Measurements from ENCODE around the gene RHOB.
"Not testable (repeated sequence)": the region's sequence is repeated elsewhere in the genome, so short reads cannot be mapped to it uniquely, and the experiment has no call there.

Gene RHOB

DNA sequence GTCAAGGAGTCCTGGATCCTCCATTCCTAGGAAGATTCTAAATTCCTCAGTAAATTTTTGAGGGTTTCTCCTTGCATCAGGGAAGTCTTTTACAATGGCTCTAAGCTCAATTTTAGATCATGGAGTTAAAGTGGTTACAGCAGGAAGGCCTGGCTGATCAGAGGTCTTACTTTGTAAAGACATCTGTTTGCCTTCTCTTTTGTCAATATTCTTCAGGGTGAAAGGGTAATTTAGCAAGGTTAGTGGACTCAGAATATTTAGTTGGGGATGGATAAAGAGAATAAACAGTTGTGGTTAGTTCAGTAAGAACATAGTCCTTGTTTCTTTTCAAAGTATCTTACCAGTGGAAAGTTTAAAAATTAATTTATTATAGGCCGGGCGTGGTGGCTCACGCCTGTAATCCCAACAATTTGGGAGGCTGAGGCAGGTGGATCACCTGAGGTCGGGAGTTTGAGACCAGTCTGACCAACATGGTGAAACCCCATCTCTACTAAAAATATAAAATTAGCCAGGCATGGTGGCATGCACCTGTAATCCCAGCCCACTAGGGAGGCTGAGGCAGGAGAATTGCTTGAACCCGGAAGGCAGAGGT, 29.5 kb upstream of the RHOB start:
- not testable (repeated sequence) for H3K36me3 Mint-ChIP-seq (ENCODE audit: low read depth); H3K27me3 Mint-ChIP-seq; H3K4me1 Mint-ChIP-seq (ENCODE audit: low read depth); H3K9me3 Mint-ChIP-seq; H3K4me3 Mint-ChIP-seq; H3K27ac Mint-ChIP-seq

DNA sequence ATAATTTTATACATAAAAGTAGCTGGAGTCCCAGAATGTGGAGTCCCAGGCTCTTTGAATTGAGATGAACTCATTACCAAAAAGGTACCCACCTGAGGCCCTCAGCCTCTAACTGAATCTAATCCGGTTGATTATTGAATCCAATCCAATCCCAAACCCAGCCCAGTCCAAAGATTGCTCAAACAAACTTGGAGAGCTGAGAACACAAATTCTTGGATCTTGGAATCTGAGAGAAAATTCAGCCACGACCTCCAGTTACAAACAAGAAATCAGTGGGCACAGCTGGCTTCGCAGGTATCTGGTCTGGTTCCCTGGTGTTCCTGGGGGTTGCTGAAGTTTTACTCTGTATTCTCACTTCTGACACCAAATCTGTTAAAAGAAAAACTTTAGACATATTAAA, 28.4 kb upstream of the RHOB start:
- Mint-ChIP-seq H3K4me3 (no peak overlapping the region), H3K27ac (no peak overlapping the region), H3K4me1 (ENCODE audit: low read depth) (no peaks in the 10 kb centered on the region), H3K9me3 (no peaks in the 10 kb centered on the region), H3K36me3 (ENCODE audit: low read depth) (no peaks in the 10 kb centered on the region), H3K27me3 (peaks cover 3% of the 10 kb centered on the region)

DNA sequence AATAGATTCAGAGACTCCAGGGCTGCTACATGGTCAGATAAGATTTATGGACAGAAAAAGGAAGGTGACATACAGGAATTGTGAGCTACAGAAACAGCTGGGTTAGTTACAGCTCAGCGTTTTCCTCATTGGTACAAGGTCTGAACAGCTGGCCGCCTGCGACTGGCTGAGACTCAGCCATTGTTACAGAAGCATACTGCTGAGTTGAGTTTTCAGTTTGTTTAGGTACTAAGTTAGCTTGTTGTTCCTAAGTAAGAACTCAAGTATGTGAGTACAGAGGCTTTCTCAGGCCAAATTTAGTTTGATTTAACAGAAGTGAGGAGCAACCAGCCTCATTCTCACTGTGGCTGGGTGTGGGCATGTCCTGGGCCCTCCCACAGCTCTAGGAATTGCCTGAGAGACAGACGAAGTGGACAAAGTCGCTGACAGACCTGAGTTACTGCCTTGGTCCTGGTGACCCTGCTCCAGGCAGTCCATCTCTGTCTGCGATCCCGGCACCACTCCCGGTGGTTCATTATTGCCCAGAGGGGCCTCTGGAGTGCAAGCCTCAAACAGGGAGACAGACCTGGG, 27.8 kb upstream of the RHOB start:
- Mint-ChIP-seq H3K27ac (no peak overlapping the region), H3K27me3 (peaks cover 3% of the 10 kb centered on the region), H3K9me3 (no peaks in the 10 kb centered on the region), H3K36me3 (ENCODE audit: low read depth) (no peaks in the 10 kb centered on the region), H3K4me1 (ENCODE audit: low read depth) (peaks cover 5% of the 10 kb centered on the region), H3K4me3 (no peak overlapping the region)

DNA sequence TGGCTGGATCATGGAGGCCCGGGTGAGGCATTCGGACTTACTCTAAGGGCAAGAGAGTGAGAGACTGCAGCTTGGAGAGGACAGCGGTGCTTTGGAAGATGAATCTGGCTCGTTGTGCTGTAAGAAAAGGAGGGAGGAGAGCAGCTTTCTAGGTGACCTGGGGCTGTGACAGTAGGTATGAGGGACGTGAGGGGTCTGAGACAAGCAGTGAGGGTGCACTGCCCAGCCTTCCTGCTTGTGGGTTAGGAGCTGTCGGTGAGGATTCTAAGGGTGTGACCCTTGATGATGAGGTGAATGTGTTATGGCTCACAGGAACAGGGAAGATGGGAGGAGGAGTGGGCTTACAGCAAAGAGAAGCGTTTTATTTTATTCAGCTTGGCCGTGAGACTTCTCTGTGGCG, 27.1 kb upstream of the RHOB start:
- Mint-ChIP-seq H3K4me3 (no peak overlapping the region), H3K27ac (no peak overlapping the region), H3K27me3 (peaks cover 3% of the 10 kb centered on the region), H3K9me3 (no peaks in the 10 kb centered on the region), H3K4me1 (ENCODE audit: low read depth) (peaks cover 11% of the 10 kb centered on the region), H3K36me3 (ENCODE audit: low read depth) (no peaks in the 10 kb centered on the region)

DNA sequence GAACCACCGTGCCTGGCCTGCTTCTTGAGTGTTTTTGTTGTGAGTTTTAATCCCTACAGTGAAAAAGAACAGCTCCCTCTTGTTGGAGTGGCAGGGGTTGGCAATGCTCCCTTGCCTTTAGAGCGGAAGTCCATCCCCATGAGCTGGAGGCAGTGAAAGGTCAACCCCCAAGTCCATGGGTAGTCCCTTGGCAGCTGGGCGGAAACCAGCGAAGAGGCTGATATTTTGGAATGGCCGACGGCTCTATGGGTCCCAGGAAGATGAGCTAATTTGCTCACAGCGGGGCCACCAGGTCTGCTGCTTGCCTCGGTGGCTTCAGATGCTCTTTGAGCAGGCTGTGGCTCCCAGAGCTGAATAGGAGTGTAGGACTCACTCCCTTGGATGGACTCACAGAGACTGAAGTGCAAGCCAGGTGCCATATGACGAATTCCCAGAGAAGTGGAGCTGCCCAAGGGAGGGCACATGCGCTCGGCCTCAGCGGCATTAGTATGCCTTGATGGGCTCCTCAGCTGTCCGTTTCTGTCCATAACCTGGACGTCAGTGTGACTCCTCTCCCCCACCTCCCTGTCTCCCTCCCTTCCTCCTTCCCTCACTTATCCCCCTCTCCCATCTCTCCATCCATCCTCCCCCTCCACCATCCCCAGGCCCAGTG, 25.4 kb upstream of the RHOB start:
- H3K4me1 Mint-ChIP-seq (ENCODE audit: low read depth): peaks cover 25% of the 10 kb centered on the region

DNA sequence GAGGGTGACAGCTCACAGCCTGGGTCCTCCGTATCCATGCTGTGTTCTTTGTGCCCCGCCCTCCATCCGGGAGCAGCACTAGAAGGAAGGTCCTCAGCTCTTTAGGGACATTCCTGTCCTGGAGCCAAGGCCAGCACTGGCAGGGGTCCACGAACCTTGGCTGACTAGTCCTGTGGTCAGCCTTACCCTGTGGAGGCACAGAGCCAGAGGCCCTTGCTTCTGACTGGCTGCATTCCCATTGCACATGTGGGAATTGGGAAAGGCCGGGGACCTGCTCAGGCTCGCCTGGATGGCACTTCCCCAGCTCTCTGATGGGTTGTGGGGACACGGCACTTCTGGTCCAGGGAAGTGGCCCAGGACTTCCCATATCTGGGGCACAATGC, 24.9 kb upstream of the RHOB start:
- no peaks in the 10 kb centered on the region for H3K36me3 Mint-ChIP-seq (ENCODE audit: low read depth)
- no peak overlapping the region for H3K4me3 Mint-ChIP-seq
- H3K27me3 Mint-ChIP-seq: peaks cover 3% of the 10 kb centered on the region
- no peak overlapping the region for H3K27ac Mint-ChIP-seq
- peaks cover 25% of the 10 kb centered on the region for H3K4me1 Mint-ChIP-seq (ENCODE audit: low read depth)
- no peaks in the 10 kb centered on the region for H3K9me3 Mint-ChIP-seq

More for the DNA sequence above, 25.4 kb upstream of the RHOB start:
- no peaks in the 10 kb centered on the region for H3K9me3 Mint-ChIP-seq
- no peak overlapping the region for H3K27ac Mint-ChIP-seq
- no peaks in the 10 kb centered on the region for H3K36me3 Mint-ChIP-seq (ENCODE audit: low read depth)
- no peak overlapping the region for H3K4me3 Mint-ChIP-seq
- H3K27me3 Mint-ChIP-seq: peaks cover 3% of the 10 kb centered on the region

DNA sequence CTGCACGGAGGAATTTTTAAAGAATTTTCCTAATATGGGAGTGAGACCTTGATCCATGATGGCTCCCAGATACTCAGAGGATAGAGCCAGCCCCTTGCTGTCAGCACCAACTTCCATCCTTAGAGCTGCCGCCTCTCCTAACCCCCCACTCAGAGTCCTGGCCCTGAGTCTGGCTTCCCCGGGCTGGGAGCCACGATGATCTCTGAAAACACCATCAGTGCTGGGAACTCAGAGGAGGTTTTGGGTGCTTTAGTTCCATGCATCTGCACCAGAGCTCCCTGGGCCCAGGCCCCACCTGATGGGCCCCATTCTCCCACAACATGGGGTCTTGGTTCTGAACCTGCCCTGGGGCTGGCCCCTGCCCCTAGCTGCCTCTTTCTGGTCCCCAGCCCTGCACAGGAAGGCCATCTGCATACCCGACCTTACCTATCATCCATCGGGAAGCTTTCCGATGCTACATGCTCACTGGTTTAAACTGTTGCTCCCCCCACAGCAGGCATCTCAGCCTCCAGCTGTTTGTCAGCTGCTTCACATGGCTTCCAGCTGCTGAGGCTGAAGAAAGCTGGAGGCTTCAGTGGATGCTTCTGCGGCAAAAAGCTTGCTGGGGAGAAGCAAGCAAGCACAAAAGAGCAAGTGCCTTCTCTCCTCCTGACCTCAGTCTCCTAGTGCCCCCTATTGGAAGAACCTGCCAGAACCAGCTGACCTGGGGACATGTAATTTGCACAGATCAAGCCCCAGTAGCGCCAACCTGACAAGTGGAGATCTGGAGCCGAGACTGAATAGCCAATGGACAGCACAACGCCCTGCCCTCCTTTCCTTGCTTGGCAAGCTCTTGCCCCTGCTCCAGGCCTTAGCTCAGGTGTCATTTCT, 24.2 kb upstream of the RHOB start:
- H3K4me3 Mint-ChIP-seq: no peak overlapping the region
- H3K9me3 Mint-ChIP-seq: no peaks in the 10 kb centered on the region
- no peaks in the 10 kb centered on the region for H3K36me3 Mint-ChIP-seq (ENCODE audit: low read depth)
- peaks cover 29% of the 10 kb centered on the region for H3K4me1 Mint-ChIP-seq (ENCODE audit: low read depth)
- no peak overlapping the region for H3K27ac Mint-ChIP-seq
- H3K27me3 Mint-ChIP-seq: no peaks in the 10 kb centered on the region

DNA sequence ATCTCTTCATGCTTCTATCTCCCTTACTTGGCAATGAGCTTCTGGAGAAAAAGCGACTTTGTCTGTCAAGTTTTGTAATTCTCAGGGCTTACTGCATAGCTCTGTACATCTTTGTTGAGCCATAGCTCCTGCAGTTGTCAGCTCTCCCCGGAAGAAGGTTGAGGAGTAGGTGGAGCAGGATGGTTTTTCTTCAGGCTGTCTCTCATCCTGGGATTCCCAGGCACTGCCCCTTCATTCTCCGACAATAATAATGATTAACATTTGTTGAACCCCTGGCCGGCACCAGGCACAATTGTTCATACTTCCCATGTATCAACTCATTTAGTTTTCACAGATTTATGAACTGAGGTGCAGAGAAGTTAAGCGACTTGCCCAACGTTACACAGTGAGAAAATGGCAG, 23.5 kb upstream of the RHOB start:
- no peak overlapping the region for H3K4me3 Mint-ChIP-seq
- H3K27ac Mint-ChIP-seq: no peak overlapping the region
- H3K4me1 Mint-ChIP-seq (ENCODE audit: low read depth): peaks cover 30% of the 10 kb centered on the region
- H3K27me3 Mint-ChIP-seq: no peaks in the 10 kb centered on the region
- H3K36me3 Mint-ChIP-seq (ENCODE audit: low read depth): no peaks in the 10 kb centered on the region
- no peaks in the 10 kb centered on the region for H3K9me3 Mint-ChIP-seq

DNA sequence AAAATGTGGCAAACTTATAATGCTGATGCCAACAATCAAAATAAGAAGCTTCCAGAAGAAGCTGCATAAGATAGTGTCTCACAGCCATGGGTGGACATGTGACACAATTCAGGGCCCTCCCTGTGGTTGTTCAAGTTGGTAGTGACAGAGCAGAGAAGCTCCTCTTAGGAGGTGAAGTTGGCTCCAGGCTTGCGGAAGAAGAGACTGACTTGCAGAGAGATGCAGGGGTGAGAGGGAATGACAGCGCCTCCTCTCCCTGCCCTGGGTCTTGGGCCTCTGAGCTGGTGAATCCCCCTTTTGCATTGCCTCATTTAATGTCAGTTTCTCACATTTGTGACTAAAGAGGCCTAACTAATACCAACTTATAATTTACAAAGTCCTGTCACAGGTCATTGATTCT, 23.0 kb upstream of the RHOB start:
- H3K36me3 Mint-ChIP-seq (ENCODE audit: low read depth): no peaks in the 10 kb centered on the region
- H3K4me3 Mint-ChIP-seq: no peak overlapping the region
- H3K4me1 Mint-ChIP-seq (ENCODE audit: low read depth): peaks cover 30% of the 10 kb centered on the region
- no peaks in the 10 kb centered on the region for H3K27me3 Mint-ChIP-seq
- no peak overlapping the region for H3K27ac Mint-ChIP-seq
- H3K9me3 Mint-ChIP-seq: no peaks in the 10 kb centered on the region

DNA sequence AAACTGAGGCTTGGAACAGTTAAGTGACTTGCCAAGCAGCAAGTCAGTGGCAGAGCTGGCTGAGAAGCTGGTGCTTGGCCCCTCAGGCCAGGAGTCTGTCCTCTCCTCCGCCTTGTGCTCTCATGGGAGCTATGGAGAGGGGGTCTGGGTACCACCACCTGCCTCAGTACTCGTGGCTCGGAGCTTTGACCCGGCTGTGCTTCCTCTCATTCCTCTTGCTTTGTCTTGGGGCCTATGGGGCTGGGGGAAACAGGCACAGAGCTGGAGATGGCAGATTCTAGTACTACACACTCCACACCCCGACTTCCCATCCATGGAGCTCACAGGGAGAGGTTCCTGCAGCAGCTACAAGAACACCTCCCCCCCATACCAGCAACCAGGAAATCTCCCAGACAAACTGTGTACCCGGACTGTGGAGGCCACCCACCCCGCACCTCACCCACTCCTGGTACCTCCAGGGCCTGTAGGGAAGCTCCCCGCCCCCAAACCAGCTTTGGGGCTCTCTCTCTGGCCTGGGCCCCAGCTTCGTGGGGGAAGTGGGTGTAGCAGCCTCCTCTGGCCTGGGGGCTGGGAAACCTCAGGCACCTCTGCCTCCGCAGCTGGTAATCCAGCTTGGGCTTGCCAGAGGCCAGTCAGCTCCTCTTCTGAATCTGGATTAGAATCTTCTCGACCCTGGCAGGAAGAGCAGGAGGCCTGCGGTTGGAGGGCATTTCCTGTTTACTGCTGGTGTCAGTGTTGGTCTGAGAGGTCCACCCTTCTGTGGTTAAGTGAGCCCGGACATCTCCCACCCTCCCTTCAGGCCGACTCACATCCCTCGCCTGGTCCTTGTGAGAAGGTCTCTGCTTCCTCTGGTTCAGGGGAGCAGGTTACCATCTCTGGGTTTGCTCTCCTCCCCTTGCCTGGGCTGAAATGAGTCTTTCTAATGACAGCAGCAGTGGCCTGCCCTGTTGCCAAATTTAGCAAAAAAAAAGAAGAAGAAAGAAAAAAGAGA, 22.3 kb upstream of the RHOB start:
- Mint-ChIP-seq H3K4me3 (peak overlapping the region; percentile 22), H3K9me3 (no peaks in the 10 kb centered on the region), H3K4me1 (ENCODE audit: low read depth) (peaks cover 37% of the 10 kb centered on the region), H3K27ac (peak overlapping the region; percentile 42), H3K36me3 (ENCODE audit: low read depth) (no peaks in the 10 kb centered on the region), H3K27me3 (no peaks in the 10 kb centered on the region)

DNA sequence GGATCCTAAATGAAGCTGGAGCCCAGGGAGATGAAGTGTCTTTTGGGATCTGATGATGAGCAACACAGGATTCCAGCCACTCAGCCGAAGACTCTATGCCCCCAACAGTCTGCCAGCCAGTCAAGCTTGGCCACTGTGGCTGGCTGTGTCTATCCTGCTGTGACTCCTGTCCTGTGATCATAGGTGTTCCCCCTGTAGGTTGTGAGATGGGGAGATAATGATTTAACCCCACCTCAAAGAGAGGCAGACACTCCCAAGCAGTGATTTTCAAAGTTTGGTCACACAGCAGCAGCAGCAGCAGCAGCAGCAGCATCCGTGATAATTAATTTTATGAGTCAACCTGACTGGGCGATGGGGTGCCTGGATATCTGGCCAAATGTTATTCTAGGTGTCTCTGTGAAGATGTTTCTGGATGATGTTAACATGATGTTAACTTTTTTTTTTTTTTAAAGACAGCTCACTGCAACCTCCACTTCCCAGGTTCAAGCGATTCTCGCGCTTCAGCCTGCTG, 21.4 kb upstream of the RHOB start:
- H3K9me3 Mint-ChIP-seq: no peaks in the 10 kb centered on the region
- no peak overlapping the region for H3K4me3 Mint-ChIP-seq
- no peaks in the 10 kb centered on the region for H3K36me3 Mint-ChIP-seq (ENCODE audit: low read depth)
- no peaks in the 10 kb centered on the region for H3K27me3 Mint-ChIP-seq
- peak overlapping the region; percentile 42 for H3K27ac Mint-ChIP-seq
- H3K4me1 Mint-ChIP-seq (ENCODE audit: low read depth): peaks cover 45% of the 10 kb centered on the region

DNA sequence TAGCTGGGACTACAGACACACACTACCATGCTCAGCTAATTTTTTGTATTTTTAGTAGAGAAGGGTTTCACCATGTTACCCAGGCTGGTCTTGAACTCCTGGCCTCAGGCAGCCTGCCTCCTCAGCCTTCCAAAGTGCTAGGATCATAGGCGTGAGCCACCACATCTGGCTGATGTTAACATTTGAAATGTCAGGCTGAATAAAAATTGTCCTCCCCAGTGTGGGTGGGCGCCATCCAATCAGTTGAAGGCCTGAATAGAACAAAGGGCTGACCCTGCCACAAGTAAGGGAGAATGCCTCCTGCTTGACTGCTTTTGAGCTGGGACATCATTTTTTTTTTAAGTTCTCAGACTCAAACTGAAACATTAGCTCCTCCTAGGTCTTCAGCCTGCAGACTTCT, 21.0 kb upstream of the RHOB start:
- Mint-ChIP-seq H3K27me3 (no peaks in the 10 kb centered on the region), H3K27ac (no peak overlapping the region), H3K4me1 (ENCODE audit: low read depth) (peaks cover 50% of the 10 kb centered on the region), H3K4me3 (no peak overlapping the region), H3K9me3 (no peaks in the 10 kb centered on the region), H3K36me3 (ENCODE audit: low read depth) (no peaks in the 10 kb centered on the region)

DNA sequence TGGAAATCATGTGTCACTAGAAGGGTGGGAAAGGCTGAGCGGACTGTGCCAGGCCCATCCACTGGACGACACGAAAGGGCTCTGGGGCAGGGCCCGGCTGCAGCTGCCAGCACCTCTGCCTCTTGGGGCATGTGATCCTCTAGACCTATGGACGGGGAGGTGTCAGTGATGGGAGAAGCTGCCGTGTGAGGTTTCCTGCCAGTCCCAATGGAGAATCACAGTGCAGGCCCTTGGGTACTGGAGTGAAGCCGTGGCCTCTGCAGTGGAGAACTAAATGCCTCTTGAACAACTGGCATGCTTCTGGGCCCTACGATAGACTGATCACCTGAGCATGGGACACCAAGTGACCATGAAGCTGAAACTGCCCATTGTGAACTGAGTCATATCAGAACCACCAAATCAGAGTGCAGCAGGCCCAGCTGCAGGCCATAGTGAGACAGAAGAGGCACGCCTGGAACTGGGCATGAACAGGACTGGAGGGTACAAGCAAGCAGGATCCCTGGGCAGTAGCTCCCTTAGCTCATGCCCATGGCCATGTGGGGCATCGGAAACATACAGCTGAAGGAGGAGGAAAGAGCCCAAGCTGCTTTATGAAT, 18.8 kb upstream of the RHOB start:
- peaks cover 58% of the 10 kb centered on the region for H3K4me1 Mint-ChIP-seq (ENCODE audit: low read depth)
- peaks cover under 1% of the 10 kb centered on the region for H3K27me3 Mint-ChIP-seq
- no peaks in the 10 kb centered on the region for H3K9me3 Mint-ChIP-seq
- H3K4me3 Mint-ChIP-seq: no peak overlapping the region
- H3K36me3 Mint-ChIP-seq (ENCODE audit: low read depth): no peaks in the 10 kb centered on the region
- no peak overlapping the region for H3K27ac Mint-ChIP-seq
